Head of caudate nucleus (tissue), 42 donors: ENCODE data around the gene ZNF689.
"Not testable (repeated sequence)": the region's sequence is repeated elsewhere in the genome, so short reads cannot be mapped to it uniquely, and the experiment has no call there.

Experiments used
- DNase-seq, 42 donors: peaks; one replicate each; pipeline versions ENCODE4 v3.0.0 to v3.0.0-alpha.2; 2020 to 2021; ENCODE audit warnings: mixed read lengths in 7 of 42
- intact Hi-C: fragments of 100-400 bp; cut with DNase I; formaldehyde crosslinking; loops from one replicate; pipeline ENCODE4 v1.15.0; 2022

The ZNF689 gene

DNA sequence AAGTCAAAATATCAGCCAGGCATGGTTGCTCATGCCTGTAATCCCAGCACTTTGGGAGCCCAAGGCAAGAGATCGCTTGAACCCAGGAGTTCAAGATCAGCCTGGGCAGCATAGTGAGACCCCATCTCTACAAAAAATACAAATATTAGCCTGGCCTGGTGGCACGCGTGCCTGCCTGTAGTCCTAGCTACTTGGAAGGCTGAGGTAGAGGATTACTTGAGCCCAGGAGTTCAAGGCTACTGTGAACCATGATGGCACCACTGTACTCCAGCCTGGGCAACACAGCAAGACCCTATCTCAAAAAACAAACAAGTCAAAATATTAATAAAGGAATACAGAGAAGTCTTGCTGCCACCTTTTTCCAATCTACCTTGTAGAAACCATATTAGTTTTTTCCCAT, 4.2 kb downstream of the ZNF689 start:
- intact Hi-C loops, result loop anchor here (10.0 kb wide), 1 partner anchor 49 kb away; the partner anchor contains the start of genes FBRS and PRR14

DNA sequence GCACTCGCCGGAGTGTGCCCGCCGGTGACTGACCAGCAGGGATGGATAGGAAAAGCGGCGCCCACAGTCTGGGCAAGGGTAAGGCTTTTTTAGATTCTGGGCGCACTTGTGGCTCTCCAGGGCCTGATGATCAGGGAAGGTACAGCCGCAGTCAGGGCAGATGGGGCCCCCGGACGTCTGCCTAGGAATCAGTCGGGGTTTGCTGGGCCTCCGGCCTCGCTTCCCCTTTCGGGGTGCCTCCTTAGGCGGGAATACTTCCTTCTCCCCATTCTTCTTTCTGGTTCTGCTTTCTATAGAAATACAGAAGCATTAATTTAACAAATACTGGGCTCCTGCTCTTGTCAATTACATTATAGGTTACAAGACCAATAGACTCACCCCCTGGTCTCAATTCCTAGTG, 5.0 kb downstream of the ZNF689 start:
- peak in 28 of 42 donors; percentile 8 to 58 (median 32) for DNase-seq
- intact Hi-C loops, result loop anchor here (10.0 kb wide), 1 partner anchor 50 kb away; the partner anchor contains the start of genes FBRS and PRR14

More for the DNA sequence above, 4.2 kb downstream of the ZNF689 start:
- no peak for DNase-seq

DNA sequence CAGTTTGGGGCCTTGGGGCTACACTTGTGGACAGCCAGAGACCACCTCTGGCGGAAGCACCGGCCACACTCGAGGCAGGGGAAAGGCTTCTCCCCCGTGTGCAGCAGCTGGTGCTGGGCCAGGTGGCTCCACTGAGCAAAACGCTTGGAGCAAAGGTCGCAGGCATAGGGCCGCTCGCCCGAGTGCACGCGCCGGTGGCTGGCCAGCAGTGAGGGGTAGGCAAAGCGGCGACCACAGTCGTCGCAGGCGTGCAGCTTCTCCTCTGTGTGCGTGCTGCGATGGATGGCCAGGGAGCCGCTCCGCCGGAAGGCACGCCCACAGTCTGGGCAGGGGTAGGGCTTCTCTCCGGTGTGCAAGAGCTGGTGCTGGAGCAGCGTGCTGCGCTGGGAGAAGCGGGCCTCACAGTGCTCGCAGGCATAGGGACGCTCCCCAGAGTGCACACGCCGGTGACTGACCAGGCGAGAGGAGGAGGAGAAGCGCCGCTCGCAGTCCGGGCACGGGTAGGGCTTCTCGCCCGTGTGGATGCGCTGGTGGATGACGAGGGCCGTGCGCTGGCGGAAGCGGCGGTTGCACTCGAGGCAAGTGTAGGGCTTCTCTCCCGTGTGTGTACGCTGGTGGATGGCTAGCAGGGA, 5.8 kb downstream of the ZNF689 start:
- DNase-seq, result no peak
- intact Hi-C loops, result loop anchor here (10.0 kb wide), 1 partner anchor 50 kb away; the partner anchor contains the start of genes FBRS and PRR14

DNA sequence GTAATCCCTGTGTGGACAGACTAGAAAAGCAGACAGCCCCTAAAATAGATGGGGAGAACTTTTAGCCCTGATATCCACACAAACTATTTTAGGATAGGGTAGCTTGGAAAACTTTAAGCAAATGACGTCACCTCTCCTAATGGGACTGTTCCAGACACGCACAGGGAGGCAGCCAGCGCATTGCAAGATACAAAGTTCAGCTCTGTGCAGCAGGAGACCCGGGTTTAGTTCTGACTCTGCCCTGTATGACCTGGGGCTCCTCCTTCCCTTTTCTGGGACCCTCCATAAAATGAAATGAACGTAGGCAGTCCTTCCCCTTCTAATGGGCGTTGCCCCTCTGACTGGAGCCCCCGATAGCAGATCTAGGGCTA, 6.3 kb downstream of the ZNF689 start:
- intact Hi-C loops, result loop anchor here (10.0 kb wide), 1 partner anchor 51 kb away; the partner anchor contains the start of genes FBRS and PRR14
- no peak for DNase-seq

DNA sequence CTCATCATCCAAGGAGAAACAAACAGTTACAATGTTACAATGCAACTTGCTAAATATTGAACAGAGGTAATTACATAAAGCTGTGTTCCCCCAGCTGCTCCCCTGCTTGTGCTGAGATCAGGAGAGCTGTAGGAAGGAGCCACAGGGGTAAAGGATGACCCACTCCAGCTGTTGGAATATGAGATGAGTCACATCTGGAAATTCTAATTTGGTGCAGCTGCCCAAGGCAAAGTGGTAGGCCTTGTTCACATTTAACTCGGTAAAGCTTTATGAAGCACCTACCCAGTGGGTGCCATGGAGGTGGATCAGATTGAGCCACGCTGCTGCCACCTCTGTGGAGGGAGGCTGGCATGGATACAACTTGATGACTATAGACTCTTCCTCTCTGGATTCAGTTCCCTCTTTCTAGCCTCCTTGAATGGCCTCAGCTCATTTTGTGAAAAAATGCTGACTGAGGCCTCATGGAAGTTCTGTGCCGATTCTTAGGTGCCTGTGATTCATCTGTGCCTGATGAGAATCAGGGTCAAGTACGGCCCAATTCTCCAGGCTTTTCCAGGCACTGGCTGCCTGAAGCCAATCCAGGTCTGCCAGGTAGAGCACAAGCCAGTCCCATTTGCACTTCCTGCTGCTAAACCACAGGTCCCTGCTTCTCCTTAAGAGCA, 7.4 kb downstream of the ZNF689 start:
- peak in 3 of 42 donors; percentile 11 to 36 (median 20) for DNase-seq
- intact Hi-C loops, result loop anchor here (10.0 kb wide), 1 partner anchor 52 kb away; the partner anchor contains the start of genes FBRS and PRR14

DNA sequence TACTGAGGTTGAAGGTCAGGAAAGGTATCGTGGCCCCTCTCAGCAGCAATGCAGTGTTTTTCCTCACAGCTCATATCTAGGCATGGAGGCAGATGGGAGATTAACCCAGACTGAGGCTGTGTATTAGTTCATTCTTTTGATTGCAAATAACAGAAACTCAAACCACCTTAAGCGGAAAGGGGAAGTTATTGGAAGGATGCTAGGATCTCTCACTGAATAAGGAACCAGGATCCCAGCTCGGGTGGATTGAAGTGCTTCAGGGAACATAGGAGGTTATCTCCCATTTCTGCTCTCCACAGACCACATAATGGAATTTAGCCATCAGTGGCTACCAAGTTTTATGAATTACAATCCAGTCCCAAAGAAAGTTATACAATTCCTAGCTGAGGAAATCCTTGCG, 8.2 kb downstream of the ZNF689 start:
- intact Hi-C loops, result loop anchor here (10.0 kb wide), 1 partner anchor 53 kb away; the partner anchor contains the start of genes FBRS and PRR14
- no peak for DNase-seq

DNA sequence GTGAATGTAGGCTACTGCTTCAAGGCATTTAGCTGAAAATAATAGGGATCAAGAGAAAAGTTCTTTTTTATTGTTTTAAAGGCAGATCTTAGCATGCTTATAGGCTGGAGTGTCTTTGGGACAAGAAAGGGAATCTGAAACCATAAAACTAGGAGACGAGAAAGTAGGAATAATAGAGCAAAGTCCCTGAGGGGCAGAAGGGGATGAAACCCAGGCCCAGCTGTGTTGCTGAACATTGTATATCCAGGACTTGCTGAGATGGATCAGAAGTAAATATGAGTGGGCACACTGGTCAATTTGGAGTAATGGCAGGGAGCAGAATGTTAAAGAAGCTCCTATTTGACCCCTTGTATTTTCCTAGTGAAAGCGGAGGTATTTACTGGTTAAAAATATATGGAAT, 9.3 kb downstream of the ZNF689 start:
- no peak for DNase-seq

DNA sequence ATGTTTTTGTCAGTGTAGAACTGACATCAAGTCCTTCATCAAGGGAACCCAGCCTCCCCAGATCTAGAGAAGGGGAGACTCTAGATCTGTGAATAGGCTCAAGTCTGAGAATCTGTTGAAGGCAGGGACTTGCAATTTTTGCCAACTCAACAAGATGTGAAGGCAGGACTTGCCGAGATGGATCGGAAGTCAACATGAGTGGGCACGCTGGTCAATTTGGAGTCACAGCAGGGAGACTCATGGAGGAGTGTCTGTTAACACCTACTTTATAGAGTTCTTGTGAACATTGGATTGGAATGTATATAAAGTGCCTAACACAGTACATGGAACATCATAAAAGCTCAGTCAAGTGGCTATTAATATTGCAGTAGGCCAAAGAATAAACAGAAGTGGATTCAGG, 10.0 kb downstream of the ZNF689 start:
- intact Hi-C loops, result loop anchor here (10.0 kb wide), 1 partner anchor 55 kb away; the partner anchor contains the start of genes FBRS and PRR14
- no peak for DNase-seq

More for the DNA sequence above, 9.3 kb downstream of the ZNF689 start:
- intact Hi-C loops, result loop anchor here (10.0 kb wide), 1 partner anchor 54 kb away; the partner anchor contains the start of genes FBRS and PRR14

DNA sequence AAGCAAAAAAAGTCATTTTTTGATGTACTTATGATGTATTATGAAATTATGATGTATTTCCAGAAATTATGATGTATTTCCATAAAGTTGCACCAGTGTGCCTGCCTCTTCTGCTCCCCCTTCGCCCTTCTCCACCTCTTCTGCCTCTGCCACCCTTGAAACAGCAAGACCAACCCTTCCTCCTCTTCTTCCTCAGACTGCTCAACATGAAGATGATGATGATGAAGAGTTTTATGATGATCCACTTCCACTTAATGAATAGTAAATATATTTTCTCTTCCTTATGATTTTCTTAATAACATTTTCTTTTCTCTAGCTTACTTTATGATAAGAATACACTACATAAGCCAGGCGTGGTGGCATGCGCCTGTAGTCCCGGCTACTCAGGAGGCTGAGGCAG, 17.3 kb downstream of the ZNF689 start:
- intact Hi-C loops, result no loop called here
- no peak for DNase-seq

DNA sequence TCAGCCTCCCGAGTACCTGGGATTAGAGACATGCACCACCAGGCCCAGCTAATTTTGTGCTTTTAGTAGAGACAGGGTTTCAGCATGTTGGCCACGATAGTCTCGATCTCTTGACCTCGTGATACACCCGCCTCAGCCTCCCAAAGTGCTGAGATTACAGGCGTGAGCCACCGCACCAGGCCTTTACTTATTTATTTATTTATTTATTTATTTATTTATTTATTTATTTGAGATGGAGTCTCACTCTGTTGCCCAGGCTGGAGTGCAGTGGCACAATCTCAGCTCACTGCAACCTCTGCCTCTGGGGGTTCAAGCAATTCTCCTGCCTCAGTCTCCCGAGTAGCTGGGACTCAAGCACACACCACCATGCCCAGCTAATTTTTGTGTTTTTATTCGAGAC, 19.3 kb downstream of the ZNF689 start:
- DNase-seq, intact Hi-C loops: not testable (repeated sequence)

DNA sequence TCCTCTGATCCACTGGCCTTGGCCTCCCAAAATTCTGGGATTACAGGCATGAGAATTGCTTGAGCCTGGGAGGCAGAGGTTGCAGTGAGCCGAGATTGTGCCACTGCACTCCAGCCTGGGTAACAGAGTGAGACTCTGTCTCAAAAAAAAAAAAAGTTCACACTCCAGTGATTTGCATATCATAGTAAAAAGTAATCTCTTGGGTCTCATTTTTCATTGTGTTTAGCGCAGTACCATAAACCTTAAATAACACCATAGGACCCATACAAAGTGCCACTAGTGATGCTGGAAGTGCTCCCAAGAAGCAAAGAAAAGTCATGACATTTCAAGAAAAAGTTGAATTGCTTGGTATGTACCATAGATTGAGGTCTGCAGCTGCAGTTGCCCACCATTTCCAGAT, 20.6 kb downstream of the ZNF689 start:
- DNase-seq, result not testable (repeated sequence)

DNA sequence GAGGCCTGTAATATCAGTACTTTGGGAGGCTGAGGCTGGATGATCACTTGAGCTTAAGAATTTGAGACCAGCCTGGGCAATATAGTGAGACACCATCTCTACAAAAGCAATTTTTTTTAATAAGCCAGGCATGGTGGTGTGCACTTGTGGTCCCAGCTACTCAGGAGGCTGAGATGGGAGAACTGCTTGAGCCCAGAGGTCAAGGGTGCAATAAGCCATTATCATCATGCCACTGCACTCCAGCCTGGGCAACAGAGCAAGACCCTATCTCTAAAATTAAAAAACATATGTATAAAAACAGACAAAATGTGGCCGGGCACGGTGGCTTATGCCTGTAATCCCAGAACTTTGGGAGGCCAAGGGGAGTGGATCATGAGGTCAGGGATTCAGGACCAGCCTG, 21.5 kb downstream of the ZNF689 start:
- intact Hi-C loops, result no loop called here
- DNase-seq, result no peak

More for the DNA sequence above, 20.6 kb downstream of the ZNF689 start:
- intact Hi-C loops, result not testable (repeated sequence)

DNA sequence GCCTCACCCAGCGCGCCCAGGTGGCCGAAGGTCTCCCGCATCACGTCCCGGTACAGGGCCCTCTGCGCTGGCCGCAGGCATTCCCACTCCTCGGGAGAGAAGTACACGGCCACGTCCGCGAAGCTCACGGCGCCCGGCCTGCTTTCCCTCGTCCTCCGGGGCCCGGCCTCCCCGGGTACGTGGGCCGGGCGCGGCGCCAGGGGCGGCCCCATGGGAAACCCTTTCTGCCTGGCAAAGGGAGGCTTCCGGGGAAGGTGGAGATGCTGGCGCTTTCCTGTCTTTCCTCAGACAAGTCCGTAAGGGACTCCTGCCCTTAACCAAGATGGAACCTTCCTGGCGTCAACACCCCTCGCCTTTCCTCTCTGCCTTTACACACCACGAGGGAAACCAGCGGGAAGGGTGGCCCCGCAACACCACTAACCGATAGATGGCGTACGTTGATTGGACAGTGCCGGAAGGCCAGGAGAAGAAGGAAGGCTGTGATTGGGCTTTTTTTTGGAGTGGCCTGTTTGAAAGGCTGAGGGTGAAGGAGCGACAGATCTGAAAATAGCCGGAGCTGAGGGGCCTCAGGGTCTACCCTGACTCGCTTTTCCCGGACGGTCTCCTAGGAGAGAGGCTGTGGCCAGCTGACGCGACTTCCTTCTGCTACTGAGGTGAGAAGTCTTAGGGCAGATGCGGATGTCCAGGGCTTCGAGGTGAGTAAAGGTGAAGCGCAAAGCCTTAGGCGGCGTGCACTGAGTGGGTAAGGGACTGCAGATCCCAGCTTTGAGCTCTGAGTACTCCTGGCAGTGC, 24.6 kb downstream of the ZNF689 start, which contains the start of gene ZNF785:
Gene ZNF785 (minus strand): TSS at position 298 of the 792 bp plus-strand sequence. CDS start 86 bp downstream, at position 212.
- intact Hi-C loops, result no loop called here
- DNase-seq, result peak; percentile 90 to 99 (median 97)

DNA sequence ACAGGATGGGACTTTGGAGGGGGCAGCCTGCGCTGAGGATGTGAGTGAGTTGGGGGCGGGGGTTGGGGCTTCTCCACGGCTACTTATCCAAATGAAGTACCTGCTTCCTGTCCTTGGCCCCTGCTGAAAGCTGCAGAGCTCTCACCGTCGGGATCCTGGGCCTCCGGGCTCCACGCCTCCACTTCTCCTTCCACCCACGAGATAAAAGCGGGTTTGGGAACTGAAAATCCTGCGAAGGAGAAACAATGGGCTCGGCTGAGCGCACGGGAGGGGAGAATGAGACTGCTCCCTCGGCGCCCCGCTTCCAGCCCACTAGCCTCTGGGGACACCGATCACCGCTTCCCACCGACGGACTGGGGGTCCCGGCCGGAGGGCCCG, 25.2 kb downstream of the ZNF689 start:
- peak in 20 of 42 donors; percentile 9 to 70 (median 43) for DNase-seq
- intact Hi-C loops, result no loop called here

DNA sequence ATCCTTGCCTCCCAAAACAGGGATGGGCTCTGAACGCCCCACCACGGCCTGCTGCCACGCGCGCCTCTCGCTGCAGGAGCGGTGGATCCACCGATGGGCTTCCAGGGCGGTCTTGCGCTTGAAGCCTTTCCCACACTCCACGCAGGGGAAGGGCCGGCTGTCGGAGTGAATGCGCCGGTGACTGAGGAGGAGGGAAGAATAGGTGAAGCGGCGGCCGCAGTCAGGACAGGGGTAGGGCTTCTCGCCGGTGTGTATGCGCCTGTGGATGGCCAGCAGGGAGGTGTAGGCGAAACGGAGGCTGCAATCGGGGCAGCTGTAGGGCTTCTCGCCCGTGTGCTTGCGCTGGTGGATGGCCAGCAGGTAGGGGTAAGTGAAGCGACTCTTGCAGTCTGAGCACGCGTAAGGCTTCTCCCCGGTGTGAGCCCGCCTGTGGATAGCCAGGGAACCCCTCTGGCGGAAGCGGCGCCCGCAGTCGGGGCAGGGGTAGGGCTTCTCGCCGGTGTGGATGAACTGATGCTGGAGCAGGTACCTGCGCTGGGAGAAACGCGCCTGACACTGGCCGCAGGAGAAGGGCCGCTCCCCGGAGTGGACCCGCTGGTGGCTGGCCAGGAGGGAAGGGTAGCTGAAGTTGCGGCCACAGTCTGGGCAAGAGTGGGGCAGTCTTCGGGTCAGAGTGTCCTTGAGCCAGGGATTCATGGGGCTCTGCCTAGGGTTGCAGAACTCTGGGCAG, 27.4 kb downstream of the ZNF689 start:
- DNase-seq, result no peak
- intact Hi-C loops, result no loop called here

DNA sequence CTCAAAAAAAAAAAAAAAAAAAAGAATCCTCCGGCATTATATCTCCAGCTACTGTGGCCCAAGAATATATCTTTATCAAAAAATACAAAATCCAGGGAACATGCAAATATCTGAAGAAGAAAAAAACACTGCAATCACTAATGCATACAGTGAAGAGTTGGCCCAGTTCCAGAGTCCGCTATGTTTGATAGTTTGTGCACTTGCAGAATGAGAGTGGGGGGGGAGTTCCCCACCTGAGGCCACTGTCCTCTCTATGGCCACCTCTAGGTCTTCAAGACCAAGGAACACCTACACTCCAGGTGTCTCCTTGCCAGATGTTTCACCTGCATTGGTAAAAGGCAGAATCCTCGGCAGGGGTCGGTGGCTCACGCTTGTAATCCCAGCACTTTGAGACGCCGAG, 28.7 kb downstream of the ZNF689 start:
- intact Hi-C loops, result no loop called here
- DNase-seq, result no peak

DNA sequence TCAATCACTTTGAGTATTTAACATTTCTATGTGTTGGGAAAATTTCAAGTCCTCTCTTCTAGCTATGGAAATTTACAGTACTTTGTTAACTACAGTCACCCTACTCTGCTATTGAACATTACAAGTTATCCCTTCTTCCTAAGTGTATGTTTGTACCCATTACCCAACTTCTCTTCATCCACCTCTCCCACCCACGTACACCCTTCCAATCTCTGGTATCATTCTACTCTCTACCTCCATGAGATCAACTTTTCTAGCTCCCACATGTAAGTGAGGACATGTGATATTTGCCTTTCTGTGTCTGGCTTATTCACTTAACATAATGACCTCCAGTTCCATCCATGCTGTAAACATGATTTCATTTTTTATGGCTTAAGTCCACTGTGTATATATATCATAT, 35.5 kb downstream of the ZNF689 start:
- no peak for DNase-seq
- intact Hi-C loops, result loop anchor here (5.0 kb wide), 1 partner anchor 37 kb away; no protein-coding TSS in a partner anchor
